Thyroid gland (tissue), 4 donors: ENCODE measurements around the gene CAMKMT.

ENCODE experiments used
- CTCF ChIP-seq, 6 experiments: fragments of 200-600 bp in 3 of 6; fragments of 450-650 bp in 3 of 6; sonication (generic) in 3 of 6; IDR thresholded peaks; one replicate each; pipeline ENCODE4 v1.5.1; 2016 to 2019; ENCODE audit warnings: antibody characterized with exemption in 6 of 6, mild to moderate bottlenecking in 2 of 6, inconsistent platforms in 1 of 6, moderate library complexity in 1 of 6
- POLR2A ChIP-seq, 2 donors: fragments of 450-650 bp; IDR thresholded peaks; one replicate each; pipeline ENCODE4 v1.6.1; 2017; ENCODE audit warnings: antibody characterized with exemption in 2 of 2, mild to moderate bottlenecking in 2 of 2, moderate library complexity in 1 of 2

- TF ChIP-seq POLR2A (IDR thresholded peaks at IDR 0.05) (no peak), CTCF (IDR thresholded peaks at IDR 0.05) (no peak)
These were observed 310.7 kb downstream of the CAMKMT start for GRCh38 chr2:44672431-44672830.
